GM19035 (cell line): Measurements from ENCODE around the gene CECR2.

ENCODE experiments used
- ATAC-seq: cut with Tn5 transposase; IDR thresholded peaks from one replicate; pipeline ENCODE4 v1.9.1; 2021; ENCODE audit not compliant: unreplicated experiment

CECR2 gene

DNA sequence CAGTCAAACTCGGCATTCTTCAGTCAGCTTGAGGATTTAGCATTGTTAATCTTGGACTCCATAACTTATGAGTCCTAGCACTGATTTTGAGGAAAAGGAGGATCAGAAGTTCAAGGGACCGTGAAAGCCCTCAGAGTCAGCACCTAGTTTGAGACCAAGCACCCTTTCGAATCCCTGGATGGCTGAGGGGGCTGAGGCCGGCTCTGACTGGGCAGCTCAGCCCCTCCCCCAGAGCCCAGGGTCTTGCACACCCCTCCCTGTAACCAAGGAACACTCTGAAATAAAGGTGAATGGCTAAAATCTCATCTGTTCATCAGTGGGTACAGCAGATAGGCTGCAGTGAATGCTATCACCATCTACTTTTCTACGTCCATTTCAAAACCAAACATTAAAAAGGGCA is 221.3 kb downstream of the CECR2 start:
- no peak for ATAC-seq

DNA sequence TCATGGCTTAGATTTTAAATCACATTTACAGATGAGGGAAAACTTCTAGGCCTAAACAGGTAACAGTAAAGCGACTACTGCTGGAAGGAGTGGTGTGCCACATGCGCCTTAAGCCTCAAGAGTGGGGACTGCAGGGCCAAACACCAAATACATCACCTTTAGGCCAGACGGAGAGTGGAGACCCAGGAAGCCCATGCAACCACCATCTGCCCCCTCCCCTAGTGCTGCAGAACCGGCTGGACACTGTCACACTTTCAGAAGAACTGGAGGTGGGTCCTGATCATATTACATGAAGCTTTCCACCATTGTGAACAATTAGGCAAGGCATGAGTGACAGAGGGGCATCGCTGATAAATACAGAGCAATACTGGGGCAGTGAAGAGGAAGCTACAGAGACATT is 222.9 kb downstream of the CECR2 start:
- ATAC-seq, result no peak

DNA sequence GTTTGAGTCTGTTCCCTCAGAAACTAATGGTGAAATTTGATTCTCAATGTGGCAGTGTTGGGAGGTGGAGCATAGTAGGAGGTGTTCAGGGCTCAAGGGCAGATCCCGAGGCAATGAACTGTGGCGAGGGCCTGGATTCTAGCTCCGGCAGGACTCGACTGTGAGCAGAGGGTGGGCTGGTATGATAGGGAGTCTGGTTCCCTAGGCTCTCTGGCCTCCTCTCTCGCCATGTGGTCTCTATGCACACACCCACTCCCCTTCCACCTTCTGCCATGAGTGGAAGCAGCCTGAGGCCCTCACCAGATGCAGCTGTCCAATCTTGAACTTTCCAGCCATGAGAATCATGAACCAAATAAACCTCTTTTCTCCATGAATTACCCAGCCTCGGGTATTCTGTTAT is 227.0 kb downstream of the CECR2 start:
- no peak for ATAC-seq

DNA sequence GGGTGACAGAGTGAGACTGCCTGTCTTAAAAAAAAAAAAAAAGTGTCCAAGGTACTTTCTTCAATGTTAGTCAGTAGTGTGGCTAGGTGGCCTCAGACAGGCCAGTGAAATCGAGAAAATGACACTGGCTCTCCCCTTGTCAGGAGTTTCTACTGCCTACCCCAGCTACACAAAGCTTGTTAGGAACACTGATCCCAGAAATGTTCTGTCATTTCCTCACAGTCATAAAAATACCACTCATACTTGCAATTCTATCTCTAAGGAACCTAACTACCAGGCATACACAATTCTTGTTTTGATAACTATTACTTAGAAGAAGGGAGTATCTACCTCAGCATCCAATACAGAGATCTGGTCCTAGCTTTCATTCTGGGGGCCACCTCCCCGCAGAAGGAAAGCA is 228.0 kb downstream of the CECR2 start:
- ATAC-seq, result no peak

DNA sequence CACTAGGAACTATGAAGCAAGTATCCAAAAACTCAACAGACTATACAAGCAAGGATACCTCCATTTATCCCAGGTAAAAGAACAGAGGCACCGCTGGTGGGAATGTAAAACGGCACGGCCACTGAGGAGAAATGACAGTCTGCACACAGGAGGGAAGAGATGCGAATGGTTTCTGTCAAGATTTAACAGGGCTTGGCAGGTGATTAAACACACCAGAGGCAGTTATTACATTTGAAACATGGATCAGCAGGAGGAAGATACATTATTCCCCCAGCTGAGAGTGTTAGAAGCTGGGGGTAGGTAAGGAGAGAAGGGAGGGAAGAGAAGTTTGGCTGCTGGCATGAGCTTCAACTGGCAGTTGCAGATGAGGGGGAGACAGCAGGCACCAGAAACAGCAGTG is 229.1 kb downstream of the CECR2 start:
- ATAC-seq, result no peak

DNA sequence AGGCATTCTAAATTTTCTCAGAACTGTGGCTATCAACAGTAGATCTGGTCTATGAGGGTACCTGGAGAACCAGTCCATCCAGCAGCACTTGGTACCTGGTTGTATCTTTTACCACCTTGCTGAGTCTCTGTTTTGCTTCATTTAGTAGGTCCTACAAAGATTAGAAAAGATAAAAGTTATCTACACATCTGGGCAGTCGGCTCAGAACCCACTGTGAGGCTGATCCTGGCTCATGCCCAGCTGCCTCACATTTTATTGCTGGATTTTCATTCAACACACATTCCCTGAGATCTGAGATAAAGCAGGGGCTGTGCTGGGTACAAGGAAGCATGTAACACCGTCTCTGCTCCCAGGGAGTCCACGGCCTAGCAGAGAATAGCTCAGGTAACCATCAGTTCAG is 231.8 kb downstream of the CECR2 start:
- no peak for ATAC-seq

DNA sequence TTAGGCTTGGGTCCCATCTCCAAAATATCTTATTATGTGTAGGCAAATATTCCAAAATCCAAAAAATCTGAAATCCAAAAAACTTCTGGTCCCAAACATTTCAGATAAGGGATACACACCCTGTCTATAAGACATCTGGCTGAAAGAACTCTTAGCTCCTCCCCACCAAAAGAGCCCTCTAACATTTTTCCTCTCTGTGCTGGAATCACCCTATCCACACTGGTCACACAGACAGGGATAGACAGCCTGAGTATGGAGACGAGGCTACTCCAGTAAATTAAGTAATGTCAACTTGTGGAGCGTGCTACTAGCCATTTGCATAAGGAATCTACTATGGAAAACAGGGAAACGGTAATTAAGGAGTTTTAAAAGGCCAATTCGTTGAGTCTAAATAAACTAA is 234.4 kb downstream of the CECR2 start:
- ATAC-seq, result no peak

DNA sequence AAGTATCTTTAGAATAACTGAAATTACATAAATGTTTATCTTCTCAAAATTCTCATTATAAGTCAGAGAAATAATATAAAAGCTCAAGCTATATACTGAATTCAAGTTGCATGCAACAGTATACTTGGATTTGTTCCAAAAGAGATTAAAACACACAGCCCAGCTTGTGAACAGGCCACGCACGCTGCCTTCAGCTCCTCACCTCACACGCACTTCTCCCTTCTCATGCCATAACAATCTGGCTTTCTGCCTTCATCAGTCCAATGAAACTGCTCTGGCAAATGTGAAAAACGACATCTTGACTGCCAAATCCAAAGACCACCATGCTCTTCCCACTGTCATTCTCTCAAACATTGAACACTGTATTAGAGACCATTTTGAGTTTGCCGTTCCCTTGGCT is 237.2 kb downstream of the CECR2 start:
- ATAC-seq, result no peak
